AG09309 (cell line): ENCODE results near the gene L1CAM.
"Not testable (repeated sequence)": the region's sequence is repeated elsewhere in the genome, so short reads cannot be mapped to it uniquely, and the experiment has no call there.

Experiments
- DNase-seq: peaks from one replicate; pipeline ENCODE4 v3.0.0-alpha.2; 2010; ENCODE audit warnings: low read depth
- H3K4me3 ChIP-seq: 2 replicates; pipeline ENCODE4 v1.5.1; 2011; ENCODE audit warnings: mild to moderate bottlenecking, low read depth, low read length, moderate library complexity; ENCODE audit not compliant: control insufficient read depth
- CTCF ChIP-seq: IDR thresholded peaks from 2 replicates; pipeline ENCODE4 v1.5.1; 2011; ENCODE audit warnings: mild to moderate bottlenecking, low read depth, low read length, inconsistent platforms; ENCODE audit not compliant: insufficient read depth, control insufficient read depth; ENCODE audit errors: missing control alignments

The L1CAM gene

GRCh38 chrX:153825042-153825441 lies 60.9 kb downstream of the L1CAM start:
- no peak overlapping the region for H3K4me3 ChIP-seq
- no peak for DNase-seq
- no peak for TF ChIP-seq CTCF

GRCh38 chrX:153824348-153824747 lies 61.6 kb downstream of the L1CAM start:
- no peak for TF ChIP-seq CTCF
- no peak for DNase-seq
- H3K4me3 ChIP-seq, result no peak overlapping the region

GRCh38 chrX:153821066-153821465 lies 64.9 kb downstream of the L1CAM start:
- no peak for TF ChIP-seq CTCF
- H3K4me3 ChIP-seq, result no peak overlapping the region
- no peak for DNase-seq

GRCh38 chrX:153820601-153821000 lies 65.4 kb downstream of the L1CAM start:
- TF ChIP-seq CTCF, result no peak
- H3K4me3 ChIP-seq, result no peak overlapping the region
- DNase-seq, result no peak

GRCh38 chrX:153819384-153820040 lies 66.5 kb downstream of the L1CAM start:
- TF ChIP-seq CTCF, result no peak
- DNase-seq, result no peak
- H3K4me3 ChIP-seq, result no peak overlapping the region

- no peak for DNase-seq
- H3K4me3 ChIP-seq, result no peak overlapping the region
- TF ChIP-seq CTCF, result no peak
These were observed 67.2 kb downstream of the L1CAM start for GRCh38 chrX:153818571-153819383.

GRCh38 chrX:153818064-153818463 lies 67.9 kb downstream of the L1CAM start:
- not testable (repeated sequence) for DNase-seq, H3K4me3 ChIP-seq
